SJCRH30 (cell line): ENCODE measurements around the gene TEAD1. TPM values are rescaled to one million over a fixed set of nuclear protein-coding genes. Genes with fewer than 3 reads are reported as not detected.

Source experiments
- DNase-seq, 2 experiments: peaks; one replicate each; pipeline ENCODE4 v3.0.0-alpha.2; 2015 to 2020
- H3K27ac ChIP-seq: fragments of 250-450 bp; sonication (Bioruptor Pico); 2 replicates; pipeline ENCODE4 v1.5.1; 2020; ENCODE audit warnings: mild to moderate bottlenecking, moderate library complexity
- H3K27me3 ChIP-seq: fragments of 250-450 bp; sonication (Bioruptor Pico); 2 replicates; pipeline ENCODE4 v1.5.1; 2020; ENCODE audit warnings: mild to moderate bottlenecking, moderate library complexity
- H3K36me3 ChIP-seq: fragments of 250-450 bp; sonication (Bioruptor Pico); 2 replicates; pipeline ENCODE4 v1.5.1; 2020; ENCODE audit warnings: mild to moderate bottlenecking, moderate library complexity
- H3K4me1 ChIP-seq: fragments of 250-450 bp; sonication (Bioruptor Pico); 2 replicates; pipeline ENCODE4 v1.5.1; 2020; ENCODE audit warnings: mild to moderate bottlenecking, moderate library complexity
- H3K4me3 ChIP-seq: fragments of 250-450 bp; sonication (Bioruptor Pico); 2 replicates; pipeline ENCODE4 v1.5.1; 2020; ENCODE audit warnings: mild to moderate bottlenecking, moderate library complexity
- H3K9me3 ChIP-seq: fragments of 250-450 bp; sonication (Bioruptor Pico); replicated peaks from 2 replicates; pipeline ENCODE4 v1.5.1; 2020; ENCODE audit warnings: mild to moderate bottlenecking, moderate library complexity
- total RNA-seq: library from RNA; depleted of rRNA; stranded (reverse); fragments of >200 nt; shearing (Covaris generic); gene quantifications from 2 replicates; pipeline ENCODE4 v1.2.3, GENCODE V29; 2014

TEAD1 gene
- total RNA-seq, 1 experiment from 2014 or later: 84.4 TPM

GRCh38 chr11:12770435-12770834 is 96.2 kb downstream of the TEAD1 start:
- Histone ChIP-seq H3K9me3 (no peaks in the 10 kb centered on the region), H3K27ac (peak overlapping the region; percentile 43; the same call in 1 of the 2 replicates), H3K36me3 (peaks cover 5% of the 10 kb centered on the region; the same call in 1 of the 2 replicates), H3K27me3 (no peaks in the 10 kb centered on the region), H3K4me1 (peaks cover 35% of the 10 kb centered on the region), H3K4me3 (no peak overlapping the region)
- no peak for DNase-seq

- no peak overlapping the region for H3K27ac ChIP-seq
- no peak for DNase-seq
- H3K4me1 ChIP-seq: peaks cover 36% of the 10 kb centered on the region
- no peaks in the 10 kb centered on the region for H3K9me3 ChIP-seq
- no peaks in the 10 kb centered on the region for H3K27me3 ChIP-seq
- H3K4me3 ChIP-seq: no peak overlapping the region
- peaks cover 3% of the 10 kb centered on the region; the same call in 1 of the 2 replicates for H3K36me3 ChIP-seq
These were observed 96.9 kb downstream of the TEAD1 start for GRCh38 chr11:12770966-12771597.

- H3K27ac ChIP-seq: no peak overlapping the region
- no peak for DNase-seq
These were observed 97.7 kb downstream of the TEAD1 start for GRCh38 chr11:12771875-12772274.

GRCh38 chr11:12772324-12772723 is 98.1 kb downstream of the TEAD1 start:
- Histone ChIP-seq H3K27ac (no peak overlapping the region), H3K4me1 (peaks cover 40% of the 10 kb centered on the region), H3K36me3 (no peaks in the 10 kb centered on the region), H3K9me3 (no peaks in the 10 kb centered on the region), H3K27me3 (no peaks in the 10 kb centered on the region), H3K4me3 (no peak overlapping the region)
- no peak for DNase-seq

More at GRCh38 chr11:12771875-12772274, 97.7 kb downstream of the TEAD1 start:
- no peaks in the 10 kb centered on the region for H3K36me3 ChIP-seq
- no peaks in the 10 kb centered on the region for H3K27me3 ChIP-seq
- peaks cover 37% of the 10 kb centered on the region for H3K4me1 ChIP-seq
- no peaks in the 10 kb centered on the region for H3K9me3 ChIP-seq
- H3K4me3 ChIP-seq: no peak overlapping the region

GRCh38 chr11:12773591-12773990 is 99.4 kb downstream of the TEAD1 start:
- H3K4me1 ChIP-seq: peaks cover 52% of the 10 kb centered on the region
- H3K9me3 ChIP-seq: no peaks in the 10 kb centered on the region
- H3K27ac ChIP-seq: no peak overlapping the region
- H3K4me3 ChIP-seq: no peak overlapping the region
- no peaks in the 10 kb centered on the region for H3K36me3 ChIP-seq
- no peak for DNase-seq
- no peaks in the 10 kb centered on the region for H3K27me3 ChIP-seq

- Histone ChIP-seq H3K9me3 (peaks cover 4% of the 10 kb centered on the region), H3K36me3 (peaks cover 12% of the 10 kb centered on the region), H3K4me3 (no peak overlapping the region), H3K27me3 (no peaks in the 10 kb centered on the region), H3K4me1 (peaks cover 48% of the 10 kb centered on the region), H3K27ac (peak overlapping the region; percentile 28)
- peak; percentile 83 to 90 for DNase-seq
These were observed 101.7 kb downstream of the TEAD1 start for GRCh38 chr11:12775955-12776354.

- peak overlapping the region; percentile 72 for H3K27ac ChIP-seq
- DNase-seq: peak; percentile 57 to 90
These were observed 103.1 kb downstream of the TEAD1 start for GRCh38 chr11:12777208-12777874.

GRCh38 chr11:12778240-12778905 is 104.2 kb downstream of the TEAD1 start:
- H3K27ac ChIP-seq: peak overlapping the region; percentile 72
- no peak for DNase-seq
- peaks cover 15% of the 10 kb centered on the region for H3K36me3 ChIP-seq
- peaks cover 48% of the 10 kb centered on the region for H3K4me1 ChIP-seq
- peaks cover 4% of the 10 kb centered on the region for H3K9me3 ChIP-seq
- H3K4me3 ChIP-seq: no peak overlapping the region
- H3K27me3 ChIP-seq: no peaks in the 10 kb centered on the region

More at GRCh38 chr11:12777208-12777874, 103.1 kb downstream of the TEAD1 start:
- Histone ChIP-seq H3K4me3 (no peak overlapping the region), H3K9me3 (peaks cover 4% of the 10 kb centered on the region), H3K27me3 (no peaks in the 10 kb centered on the region), H3K36me3 (peaks cover 15% of the 10 kb centered on the region), H3K4me1 (peaks cover 48% of the 10 kb centered on the region)

- peaks cover 4% of the 10 kb centered on the region for H3K9me3 ChIP-seq
- peaks cover 21% of the 10 kb centered on the region for H3K4me1 ChIP-seq
- H3K27ac ChIP-seq: no peak overlapping the region
- H3K4me3 ChIP-seq: no peak overlapping the region
- peaks cover 15% of the 10 kb centered on the region for H3K36me3 ChIP-seq
- no peaks in the 10 kb centered on the region for H3K27me3 ChIP-seq
- no peak for DNase-seq
These were observed 109.5 kb downstream of the TEAD1 start for GRCh38 chr11:12783765-12784164.

GRCh38 chr11:12784445-12784844 is 110.2 kb downstream of the TEAD1 start:
- DNase-seq: no peak
- peaks cover 14% of the 10 kb centered on the region for H3K36me3 ChIP-seq
- no peaks in the 10 kb centered on the region for H3K27me3 ChIP-seq
- H3K4me3 ChIP-seq: no peak overlapping the region
- peaks cover 18% of the 10 kb centered on the region for H3K4me1 ChIP-seq
- peaks cover 4% of the 10 kb centered on the region for H3K9me3 ChIP-seq
- H3K27ac ChIP-seq: no peak overlapping the region

GRCh38 chr11:12784987-12785386 is 110.8 kb downstream of the TEAD1 start:
- Histone ChIP-seq H3K27ac (no peak overlapping the region), H3K27me3 (no peaks in the 10 kb centered on the region)
- no peak for DNase-seq

GRCh38 chr11:12785901-12786300 is 111.7 kb downstream of the TEAD1 start:
- H3K9me3 ChIP-seq: no peaks in the 10 kb centered on the region
- no peak overlapping the region for H3K27ac ChIP-seq
- no peaks in the 10 kb centered on the region for H3K27me3 ChIP-seq

More at GRCh38 chr11:12784987-12785386, 110.8 kb downstream of the TEAD1 start:
- Histone ChIP-seq H3K9me3 (no peaks in the 10 kb centered on the region), H3K36me3 (peaks cover 9% of the 10 kb centered on the region), H3K4me1 (peaks cover 14% of the 10 kb centered on the region), H3K4me3 (no peak overlapping the region)

GRCh38 chr11:12786450-12786849 is 112.2 kb downstream of the TEAD1 start:
- no peak overlapping the region for H3K27ac ChIP-seq
- H3K27me3 ChIP-seq: no peaks in the 10 kb centered on the region
- DNase-seq: no peak
- H3K4me1 ChIP-seq: peaks cover 14% of the 10 kb centered on the region
- H3K9me3 ChIP-seq: no peaks in the 10 kb centered on the region
- H3K4me3 ChIP-seq: no peak overlapping the region
- H3K36me3 ChIP-seq: no peaks in the 10 kb centered on the region; the same call in 1 of the 2 replicates

More at GRCh38 chr11:12785901-12786300, 111.7 kb downstream of the TEAD1 start:
- Histone ChIP-seq H3K36me3 (peaks cover 3% of the 10 kb centered on the region; the same call in 1 of the 2 replicates), H3K4me3 (no peak overlapping the region), H3K4me1 (peaks cover 14% of the 10 kb centered on the region)
- DNase-seq: no peak

- H3K4me3 ChIP-seq: no peak overlapping the region
- H3K36me3 ChIP-seq: no peaks in the 10 kb centered on the region; the same call in 1 of the 2 replicates
- no peaks in the 10 kb centered on the region for H3K9me3 ChIP-seq
- no peaks in the 10 kb centered on the region for H3K27me3 ChIP-seq
- DNase-seq: no peak
- H3K4me1 ChIP-seq: peaks cover 14% of the 10 kb centered on the region
- no peak overlapping the region for H3K27ac ChIP-seq
These were observed 112.7 kb downstream of the TEAD1 start for GRCh38 chr11:12786891-12787290.

GRCh38 chr11:12787847-12788246 is 113.6 kb downstream of the TEAD1 start:
- Histone ChIP-seq H3K4me1 (peaks cover 14% of the 10 kb centered on the region), H3K36me3 (no peaks in the 10 kb centered on the region; the same call in none of the 2 replicates), H3K27ac (no peak overlapping the region), H3K9me3 (no peaks in the 10 kb centered on the region), H3K4me3 (no peak overlapping the region), H3K27me3 (no peaks in the 10 kb centered on the region)
- no peak for DNase-seq
